ENCODE data around the gene PELO.
A peak's percentile ranks its signal among the peaks of the same experiment; 100 is the strongest.
"Not testable (repeated sequence)": the region's sequence is repeated elsewhere in the genome, so short reads cannot be mapped to it uniquely, and the experiment has no call there.

The PELO gene, protein sequence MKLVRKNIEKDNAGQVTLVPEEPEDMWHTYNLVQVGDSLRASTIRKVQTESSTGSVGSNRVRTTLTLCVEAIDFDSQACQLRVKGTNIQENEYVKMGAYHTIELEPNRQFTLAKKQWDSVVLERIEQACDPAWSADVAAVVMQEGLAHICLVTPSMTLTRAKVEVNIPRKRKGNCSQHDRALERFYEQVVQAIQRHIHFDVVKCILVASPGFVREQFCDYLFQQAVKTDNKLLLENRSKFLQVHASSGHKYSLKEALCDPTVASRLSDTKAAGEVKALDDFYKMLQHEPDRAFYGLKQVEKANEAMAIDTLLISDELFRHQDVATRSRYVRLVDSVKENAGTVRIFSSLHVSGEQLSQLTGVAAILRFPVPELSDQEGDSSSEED

GRCh38 chr5:52787600-52788504 is at the start of gene PELO, which contains the start of gene ITGA1:
Gene PELO, plus strand, starts transcription at chr5:52787916. Its CDS starts 12,479 bp downstream, at chr5:52800395.
Gene ITGA1, plus strand, starts transcription at chr5:52787916. Its CDS starts 438 bp downstream, at chr5:52788354.
- DNase-seq: peak; percentile 90

GRCh38 chr5:52738095-52738506 is 49.6 kb upstream of the PELO start:
- DNase-seq: no peak

- DNase-seq: no peak
These were observed 47.7 kb upstream of the PELO start for GRCh38 chr5:52740007-52740406.

DNA sequence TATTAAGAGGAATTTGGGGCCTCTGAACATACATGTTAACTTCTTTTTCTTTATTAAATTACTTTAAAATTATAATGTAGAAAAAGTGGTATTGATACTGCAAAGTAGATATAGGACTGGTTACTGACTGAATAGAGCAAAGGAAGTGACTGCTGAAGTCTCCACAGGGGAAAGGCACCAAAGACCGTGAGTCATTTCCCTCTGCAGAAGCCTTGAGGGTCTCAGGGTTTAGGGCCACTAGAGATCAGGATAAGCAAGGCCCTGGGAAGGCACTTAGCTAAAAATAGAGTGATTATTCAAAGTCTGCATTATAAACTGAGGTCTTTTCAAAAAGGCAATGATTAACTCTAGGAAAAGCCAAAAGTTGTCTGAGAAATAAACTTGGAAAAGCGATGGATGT is 44.7 kb upstream of the PELO start:
- DNase-seq: no peak

- no peak for DNase-seq
These were observed 44.2 kb upstream of the PELO start for GRCh38 chr5:52743529-52743928.

DNA sequence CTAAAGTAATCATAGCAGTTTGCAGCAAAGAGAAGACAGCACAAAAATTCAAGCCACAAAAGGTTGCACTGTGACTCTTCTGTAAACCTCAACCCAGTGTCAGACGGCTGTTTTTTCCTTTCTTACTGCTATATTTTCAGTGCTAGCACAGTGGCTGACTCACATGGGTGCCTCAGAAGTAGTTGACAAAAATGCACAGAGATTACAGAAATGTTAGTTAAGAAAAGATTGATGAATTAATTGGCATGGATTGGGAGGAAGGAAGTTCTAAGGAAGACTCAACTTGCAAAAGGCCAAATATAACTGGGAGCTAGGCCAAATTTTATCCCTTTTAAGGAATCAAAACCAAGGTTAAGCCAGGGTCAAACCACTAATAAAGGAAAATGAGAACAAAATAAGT is 43.7 kb upstream of the PELO start:
- DNase-seq: peak; percentile 43

GRCh38 chr5:52744867-52745458 is 42.8 kb upstream of the PELO start:
- not testable (repeated sequence) for DNase-seq

DNA sequence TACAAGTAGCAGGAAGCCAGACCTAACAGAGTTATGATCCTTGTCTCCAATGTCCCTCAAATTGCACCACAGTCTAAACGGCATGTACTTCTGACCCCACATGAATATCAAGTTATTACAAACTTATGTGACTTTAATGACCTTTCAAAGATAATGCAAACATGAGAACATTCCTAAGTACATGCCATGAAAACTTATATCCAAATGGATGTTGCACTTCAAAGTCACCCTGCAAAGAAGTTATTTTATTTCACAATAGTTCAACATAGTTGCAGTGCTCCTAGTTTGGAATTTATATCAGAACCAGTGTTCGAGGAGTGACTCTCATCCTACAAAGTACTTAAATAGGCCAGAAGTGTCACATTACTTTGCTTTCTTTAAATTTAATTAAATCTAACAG is 41.2 kb upstream of the PELO start:
- no peak for DNase-seq

- no peak for DNase-seq
These were observed 39.1 kb upstream of the PELO start for GRCh38 chr5:52748590-52748989.

DNA sequence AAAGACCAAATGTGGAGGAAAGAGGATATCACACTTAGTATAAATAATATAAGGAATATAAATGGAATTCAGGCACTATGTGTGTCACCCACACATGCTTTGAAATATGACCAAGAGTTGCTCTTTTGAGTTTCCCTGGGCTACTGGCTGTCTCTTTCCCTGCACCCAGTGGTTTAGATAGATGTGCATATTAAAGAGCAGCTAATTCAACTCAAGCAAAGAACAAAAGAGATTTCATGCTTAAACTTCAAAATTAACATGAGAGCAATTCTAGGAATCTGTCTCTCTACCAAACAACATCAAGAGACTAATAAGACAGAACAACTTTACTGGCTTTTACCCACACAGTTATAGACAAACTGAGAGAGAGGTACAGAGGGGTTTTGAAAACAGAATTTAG is 38.0 kb upstream of the PELO start:
- DNase-seq: no peak

DNA sequence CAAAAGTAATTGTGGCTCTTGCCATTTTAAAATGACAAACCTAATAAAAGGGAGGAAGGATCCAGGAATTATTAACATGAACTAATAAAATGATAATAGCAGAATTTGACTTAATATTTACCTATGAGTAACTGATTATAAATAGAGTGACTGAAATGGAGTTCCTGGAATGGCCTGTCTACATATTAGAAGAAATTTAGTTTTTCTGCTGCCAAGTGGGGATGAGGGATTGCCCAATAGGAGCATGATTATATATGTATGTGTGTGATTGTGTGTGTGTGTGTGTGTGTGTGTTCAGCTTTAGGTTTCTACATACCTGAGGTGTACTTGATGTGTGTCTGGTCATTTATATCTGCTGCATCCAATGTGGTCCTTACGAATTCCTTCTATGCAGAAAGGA is 36.6 kb upstream of the PELO start:
- no peak for DNase-seq

GRCh38 chr5:52754051-52754450 is 33.7 kb upstream of the PELO start:
- DNase-seq: no peak

DNA sequence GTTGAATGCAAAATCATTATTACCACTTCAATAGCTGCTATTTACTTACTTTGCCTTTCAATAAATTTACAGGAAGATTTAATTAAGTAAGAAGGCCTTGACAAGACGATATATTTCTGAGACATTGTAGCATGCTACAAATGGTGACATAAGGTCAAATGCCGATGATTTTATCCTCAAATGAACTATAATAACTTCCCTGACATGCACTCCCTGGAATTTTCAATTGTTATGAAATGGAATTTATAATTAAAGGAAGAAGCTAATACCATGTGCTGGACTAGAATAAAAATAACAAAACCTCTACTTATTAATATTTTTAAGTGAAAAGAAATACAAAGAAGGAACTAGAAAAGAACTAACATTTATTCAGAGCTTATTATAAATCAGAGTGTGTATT is 30.2 kb upstream of the PELO start:
- peak; percentile 13 for DNase-seq

- no peak for DNase-seq
These were observed 29.7 kb upstream of the PELO start for GRCh38 chr5:52758014-52758413.

- DNase-seq: no peak
These were observed 28.4 kb upstream of the PELO start for GRCh38 chr5:52759331-52759730.

GRCh38 chr5:52760695-52761366 is 26.9 kb upstream of the PELO start:
- DNase-seq: no peak

DNA sequence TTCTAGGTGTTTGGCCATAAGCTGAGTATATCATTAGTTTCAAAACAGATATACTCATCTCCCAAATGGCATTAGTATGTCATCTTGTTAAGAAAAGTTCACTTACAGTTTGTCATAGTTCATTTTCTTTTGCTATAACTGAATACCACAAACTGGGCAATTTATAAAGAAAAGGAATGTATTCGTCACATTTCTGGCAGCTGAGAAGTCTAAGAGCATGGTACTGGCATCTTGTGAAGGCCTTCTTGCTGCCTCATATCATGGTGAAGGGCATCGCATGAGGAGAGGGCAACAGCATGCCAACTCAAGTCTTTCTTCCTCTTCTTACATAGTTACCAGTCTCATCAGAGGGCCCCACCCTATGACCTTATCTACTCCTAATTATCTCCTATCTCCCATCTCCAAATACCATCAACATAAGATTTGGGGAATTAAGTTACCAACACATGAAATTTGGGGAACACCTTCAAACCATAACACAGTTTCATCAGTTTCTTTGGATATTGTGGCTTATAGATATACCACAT is 20.4 kb upstream of the PELO start:
- DNase-seq: no peak

DNA sequence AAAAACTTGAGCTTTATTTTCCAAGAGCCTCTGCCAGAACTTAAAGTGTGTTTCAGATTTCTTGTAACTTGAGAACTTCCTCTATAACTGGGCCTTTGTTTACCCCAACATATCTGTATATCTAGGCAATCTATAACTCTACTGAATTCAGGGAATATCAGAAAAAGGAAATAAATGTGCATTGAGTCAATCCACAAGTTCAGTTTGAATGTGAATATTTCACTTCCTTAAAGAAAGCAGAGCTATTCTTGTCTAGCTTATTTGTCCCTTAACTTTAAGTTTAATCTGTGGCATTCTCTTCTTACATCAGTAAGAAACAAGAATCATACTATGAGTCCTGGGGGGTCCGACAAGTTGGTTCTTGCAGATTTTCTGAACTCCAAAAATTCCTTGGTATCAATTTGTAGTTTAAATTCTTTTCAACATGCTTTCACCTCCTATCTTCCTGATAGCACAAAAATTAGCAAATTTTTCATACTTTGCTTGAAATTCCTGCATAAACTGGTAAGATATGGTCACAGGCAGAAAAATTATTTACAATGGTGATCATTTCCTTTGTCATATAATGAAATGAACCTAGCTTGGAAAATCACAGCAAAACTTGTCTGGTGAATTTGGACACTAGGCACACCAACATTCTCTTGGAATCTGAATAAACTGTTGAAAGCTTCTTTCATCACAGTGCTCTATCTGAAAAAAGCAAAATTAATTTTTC is 19.8 kb upstream of the PELO start:
- no peak for DNase-seq

DNA sequence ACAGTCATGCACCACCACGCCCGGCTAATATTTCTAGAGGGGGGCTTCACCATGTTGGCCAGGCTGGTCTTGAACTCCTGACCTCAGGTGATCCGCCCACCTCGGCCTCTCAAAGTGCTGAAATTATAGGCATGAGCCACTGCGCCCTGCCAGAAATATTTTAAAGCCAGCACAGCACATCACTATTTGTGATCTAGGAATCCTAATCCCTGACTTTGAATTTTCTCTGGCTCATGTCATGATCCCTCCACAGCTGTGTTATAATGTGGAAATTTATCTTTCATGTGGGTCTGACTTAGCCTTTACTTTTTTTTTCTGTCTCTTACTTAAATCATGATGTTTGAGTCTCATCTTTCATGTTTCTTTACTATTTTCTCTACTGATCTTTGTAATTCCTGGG is 18.7 kb upstream of the PELO start:
- no peak for DNase-seq

- no peak for DNase-seq
These were observed 17.3 kb upstream of the PELO start for GRCh38 chr5:52770287-52770939.

GRCh38 chr5:52771343-52772039 is 16.2 kb upstream of the PELO start:
- DNase-seq: no peak

Data from EL (cell line).